ENCODE measurements around the gene KASH5.
"Not testable (repeated sequence)": the region's sequence is repeated elsewhere in the genome, so short reads cannot be mapped to it uniquely, and the experiment has no call there.

Gene KASH5

GRCh38 chr19:49361438-49362047 is 26.5 kb upstream of the KASH5 start:
- no peak for DNase-seq (ENCODE audit: low read depth in 1 of 2, low spot score in 1 of 2)

GRCh38 chr19:49362048-49362928 is 25.8 kb upstream of the KASH5 start, which contains the start of gene TEAD2:
Gene TEAD2, minus strand, starts transcription at chr19:49362416. Its CDS starts 2,341 bp downstream, at chr19:49360075.
- DNase-seq (ENCODE audit: low read depth in 1 of 2, low spot score in 1 of 2) = no peak

- no peak for DNase-seq (ENCODE audit: low read depth in 1 of 2, low spot score in 1 of 2)
Measured at GRCh38 chr19:49362929-49363267, 25.2 kb upstream of the KASH5 start.

- peak; percentile 31 to 32 for DNase-seq (ENCODE audit: low read depth in 1 of 2, low spot score in 1 of 2)
Measured at GRCh38 chr19:49363268-49364082, 24.6 kb upstream of the KASH5 start, which contains the start of gene DKKL1. Gene DKKL1, plus strand, starts transcription at chr19:49363877. Its CDS starts 122 bp downstream, at chr19:49363999.

GRCh38 chr19:49364083-49364737 is 23.8 kb upstream of the KASH5 start:
- no peak for DNase-seq (ENCODE audit: low read depth in 1 of 2, low spot score in 1 of 2)

- no peak for DNase-seq (ENCODE audit: low read depth in 1 of 2, low spot score in 1 of 2)
Measured at GRCh38 chr19:49366110-49366509, 21.9 kb upstream of the KASH5 start.

GRCh38 chr19:49368711-49369358 is 19.2 kb upstream of the KASH5 start:
- no peak for DNase-seq (ENCODE audit: low read depth in 1 of 2, low spot score in 1 of 2)

GRCh38 chr19:49371184-49371583 is 16.9 kb upstream of the KASH5 start:
- DNase-seq (ENCODE audit: low read depth in 1 of 2, low spot score in 1 of 2) = no peak

GRCh38 chr19:49373174-49373573 is 14.9 kb upstream of the KASH5 start:
- not testable (repeated sequence) for DNase-seq (ENCODE audit: low read depth in 1 of 2, low spot score in 1 of 2)

- no peak for DNase-seq (ENCODE audit: low read depth in 1 of 2, low spot score in 1 of 2)
Measured at GRCh38 chr19:49374665-49375434, 13.2 kb upstream of the KASH5 start.

- no peak for DNase-seq (ENCODE audit: low read depth in 1 of 2, low spot score in 1 of 2)
Measured at GRCh38 chr19:49378512-49378911, 9.5 kb upstream of the KASH5 start.

GRCh38 chr19:49380391-49380790 is 7.7 kb upstream of the KASH5 start:
- no peak for DNase-seq (ENCODE audit: low read depth in 1 of 2, low spot score in 1 of 2)

- DNase-seq (ENCODE audit: low read depth in 1 of 2, low spot score in 1 of 2) = no peak
Measured at GRCh38 chr19:49382639-49383038, 5.4 kb upstream of the KASH5 start.

- no peak for DNase-seq (ENCODE audit: low read depth in 1 of 2, low spot score in 1 of 2)
Measured at GRCh38 chr19:49383599-49383998, 4.5 kb upstream of the KASH5 start.

GRCh38 chr19:49389406-49389805 is 1.4 kb downstream of the KASH5 start:
- DNase-seq (ENCODE audit: low read depth in 1 of 2, low spot score in 1 of 2) = no peak

GRCh38 chr19:49390131-49390928 is 2.3 kb downstream of the KASH5 start:
- no peak for DNase-seq (ENCODE audit: low read depth in 1 of 2, low spot score in 1 of 2)

- no peak for DNase-seq (ENCODE audit: low read depth in 1 of 2, low spot score in 1 of 2)
Measured at GRCh38 chr19:49390929-49391359, 2.9 kb downstream of the KASH5 start.

GRCh38 chr19:49391581-49392399 is 3.7 kb downstream of the KASH5 start:
- peak; percentile 64 to 67 for DNase-seq (ENCODE audit: low read depth in 1 of 2, low spot score in 1 of 2)
